Measurements from ENCODE around the gene SPTSSA. TPM values are rescaled to one million over a fixed set of nuclear protein-coding genes. Genes with fewer than 3 reads are reported as not detected.
A peak's percentile ranks its signal among the peaks of the same experiment; 100 is the strongest.

Gene SPTSSA
- polyA plus RNA-seq, 1 experiment = 32.5 TPM

DNA sequence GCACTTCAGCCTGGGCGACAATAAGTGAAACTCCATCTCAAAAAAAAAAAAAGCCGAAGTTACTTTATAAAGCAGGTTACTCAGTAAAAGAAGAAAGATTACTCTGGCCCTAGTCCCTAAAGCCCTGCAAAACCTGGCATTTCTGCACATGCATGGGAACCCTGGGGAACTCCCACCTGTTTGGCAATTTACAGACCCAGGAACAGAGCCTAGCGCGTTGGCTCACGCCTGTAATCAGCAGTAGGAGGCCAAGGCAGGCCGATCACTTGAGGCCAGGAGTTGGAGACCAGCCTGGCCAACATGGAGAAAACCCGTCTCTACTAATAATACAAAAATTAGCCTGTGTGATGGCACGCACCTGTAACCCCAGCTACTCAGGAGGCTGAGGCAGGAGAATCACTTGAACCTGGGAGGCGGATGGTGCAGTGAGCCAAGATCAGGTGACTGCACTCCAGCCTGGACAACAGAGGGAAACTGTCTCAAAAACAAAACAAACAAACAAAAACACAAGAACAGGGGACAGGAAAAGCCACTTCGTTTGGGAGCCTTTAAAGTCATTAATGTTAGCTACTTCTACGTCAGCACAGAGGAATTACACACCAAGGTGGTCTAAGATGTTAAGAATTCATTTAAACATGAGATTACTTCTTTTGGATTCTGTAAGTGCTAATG is 34.1 kb upstream of the SPTSSA start:
- ChIA-PET POLR2A (interaction anchor here (1.0 kb wide), 3 partner anchors 15 to 59 kb away, joined by 3 to 15 read pairs (median 3); partner anchors contain the start of gene SPTSSA), CTCF (interaction anchor here (1.0 to 2.0 kb wide), 4 partner anchors 9 to 173 kb away, joined by 3 to 6 read pairs (median 4); no protein-coding TSS in a partner anchor)
- H3K27me3 ChIP-seq (ENCODE audit: control insufficient read depth, insufficient read depth, low read length) = no peaks in the 10 kb centered on the region
- DNase-seq (ENCODE audit: low read depth, low spot score) = no peak
- H3K27ac ChIP-seq (ENCODE audit: low read depth, low read length) = peak overlapping the region; percentile 31
- no peak overlapping the region for H3K4me3 ChIP-seq (ENCODE audit: low read depth, low read length)
- H3K9me3 ChIP-seq (ENCODE audit: control insufficient read depth, insufficient read depth, low read length) = no peaks in the 10 kb centered on the region
- TF ChIP-seq, protein P1, sequence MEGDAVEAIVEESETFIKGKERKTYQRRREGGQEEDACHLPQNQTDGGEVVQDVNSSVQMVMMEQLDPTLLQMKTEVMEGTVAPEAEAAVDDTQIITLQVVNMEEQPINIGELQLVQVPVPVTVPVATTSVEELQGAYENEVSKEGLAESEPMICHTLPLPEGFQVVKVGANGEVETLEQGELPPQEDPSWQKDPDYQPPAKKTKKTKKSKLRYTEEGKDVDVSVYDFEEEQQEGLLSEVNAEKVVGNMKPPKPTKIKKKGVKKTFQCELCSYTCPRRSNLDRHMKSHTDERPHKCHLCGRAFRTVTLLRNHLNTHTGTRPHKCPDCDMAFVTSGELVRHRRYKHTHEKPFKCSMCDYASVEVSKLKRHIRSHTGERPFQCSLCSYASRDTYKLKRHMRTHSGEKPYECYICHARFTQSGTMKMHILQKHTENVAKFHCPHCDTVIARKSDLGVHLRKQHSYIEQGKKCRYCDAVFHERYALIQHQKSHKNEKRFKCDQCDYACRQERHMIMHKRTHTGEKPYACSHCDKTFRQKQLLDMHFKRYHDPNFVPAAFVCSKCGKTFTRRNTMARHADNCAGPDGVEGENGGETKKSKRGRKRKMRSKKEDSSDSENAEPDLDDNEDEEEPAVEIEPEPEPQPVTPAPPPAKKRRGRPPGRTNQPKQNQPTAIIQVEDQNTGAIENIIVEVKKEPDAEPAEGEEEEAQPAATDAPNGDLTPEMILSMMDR (IDR thresholded peaks at IDR 0.05; ENCODE audit: low read depth, low read length) = no peak

DNA sequence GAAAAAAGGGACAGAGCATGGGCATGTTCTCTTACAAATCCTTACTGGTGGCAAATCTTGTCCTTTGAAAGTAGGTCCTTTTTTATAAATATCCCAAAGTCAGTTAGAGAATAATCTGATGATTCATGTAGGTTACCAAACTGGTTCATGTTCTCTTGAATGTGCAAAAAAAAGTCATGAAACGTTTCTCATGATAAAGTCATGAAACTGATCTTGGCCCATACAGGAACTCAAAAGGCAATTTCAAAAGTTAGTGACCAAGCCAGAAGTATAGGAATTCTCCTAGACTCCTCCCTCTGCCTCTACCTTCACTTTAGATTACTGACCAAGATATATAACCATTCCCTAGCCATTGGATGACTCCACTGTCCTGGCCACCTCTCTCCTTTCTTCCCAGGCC is 27.3 kb upstream of the SPTSSA start:
- POLR2A ChIA-PET = no interaction called here
- TF ChIP-seq, protein P1 (IDR thresholded peaks at IDR 0.05; ENCODE audit: low read depth, low read length) = no peak

DNA sequence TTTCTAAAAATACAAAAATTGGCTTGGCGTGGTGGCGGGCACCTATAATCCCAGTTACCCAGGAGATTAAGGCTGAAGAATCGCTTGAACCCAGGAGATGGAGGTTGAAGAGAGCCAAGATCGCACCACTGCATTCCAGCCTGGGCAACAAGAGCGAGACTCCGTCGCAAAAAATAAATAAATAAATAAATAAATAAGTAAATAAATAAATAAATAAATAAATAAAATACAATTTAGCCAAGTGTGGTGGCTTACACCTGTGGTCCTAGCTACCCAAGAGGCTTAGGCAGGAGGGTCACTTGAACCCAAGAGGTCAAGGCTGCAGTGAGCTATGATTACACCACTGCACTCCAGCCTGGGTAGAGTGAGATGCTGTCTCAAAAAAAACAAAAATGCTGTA is 26.5 kb upstream of the SPTSSA start:
- Histone ChIP-seq H3K4me3 (ENCODE audit: low read depth, low read length) (no peak overlapping the region), H3K9me3 (ENCODE audit: control insufficient read depth, insufficient read depth, low read length) (no peaks in the 10 kb centered on the region), H3K27me3 (ENCODE audit: control insufficient read depth, insufficient read depth, low read length) (no peaks in the 10 kb centered on the region), H3K27ac (ENCODE audit: low read depth, low read length) (no peak overlapping the region)
- TF ChIP-seq, protein P1 (IDR thresholded peaks at IDR 0.05; ENCODE audit: low read depth, low read length) = no peak
- ChIA-PET CTCF (no interaction called here), POLR2A (no interaction called here)
- DNase-seq (ENCODE audit: low read depth, low spot score) = no peak

More for the DNA sequence above, 27.3 kb upstream of the SPTSSA start:
- Histone ChIP-seq H3K9me3 (ENCODE audit: control insufficient read depth, insufficient read depth, low read length) (no peaks in the 10 kb centered on the region), H3K4me3 (ENCODE audit: low read depth, low read length) (no peak overlapping the region), H3K27ac (ENCODE audit: low read depth, low read length) (no peak overlapping the region), H3K27me3 (ENCODE audit: control insufficient read depth, insufficient read depth, low read length) (no peaks in the 10 kb centered on the region)
- DNase-seq (ENCODE audit: low read depth, low spot score) = no peak
- CTCF ChIA-PET = no interaction called here

DNA sequence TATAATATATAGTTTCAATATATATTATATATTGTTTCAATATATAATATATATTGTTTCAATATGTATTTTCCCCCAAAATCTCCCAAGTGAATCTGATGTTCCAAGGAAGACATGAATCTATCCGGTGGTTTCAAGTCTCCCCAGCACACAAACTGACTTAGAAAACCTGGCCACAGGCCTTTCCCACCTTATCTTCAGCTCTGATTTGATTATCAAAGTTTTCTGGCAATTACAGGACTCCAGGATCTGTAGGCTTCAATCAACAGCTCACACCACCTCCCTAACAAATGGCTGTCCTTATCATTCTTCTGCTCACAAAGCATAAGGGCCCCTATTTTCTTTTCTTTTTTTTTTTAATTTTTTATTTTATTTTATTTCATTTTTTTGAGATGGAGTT is 22.7 kb upstream of the SPTSSA start:
- POLR2A ChIA-PET = no interaction called here
- Histone ChIP-seq H3K27ac (ENCODE audit: low read depth, low read length) (no peak overlapping the region), H3K9me3 (ENCODE audit: control insufficient read depth, insufficient read depth, low read length) (no peaks in the 10 kb centered on the region), H3K27me3 (ENCODE audit: control insufficient read depth, insufficient read depth, low read length) (no peaks in the 10 kb centered on the region), H3K4me3 (ENCODE audit: low read depth, low read length) (no peak overlapping the region)
- CTCF ChIA-PET = no interaction called here
- TF ChIP-seq, protein P1 (IDR thresholded peaks at IDR 0.05; ENCODE audit: low read depth, low read length) = no peak
- DNase-seq (ENCODE audit: low read depth, low spot score) = no peak

DNA sequence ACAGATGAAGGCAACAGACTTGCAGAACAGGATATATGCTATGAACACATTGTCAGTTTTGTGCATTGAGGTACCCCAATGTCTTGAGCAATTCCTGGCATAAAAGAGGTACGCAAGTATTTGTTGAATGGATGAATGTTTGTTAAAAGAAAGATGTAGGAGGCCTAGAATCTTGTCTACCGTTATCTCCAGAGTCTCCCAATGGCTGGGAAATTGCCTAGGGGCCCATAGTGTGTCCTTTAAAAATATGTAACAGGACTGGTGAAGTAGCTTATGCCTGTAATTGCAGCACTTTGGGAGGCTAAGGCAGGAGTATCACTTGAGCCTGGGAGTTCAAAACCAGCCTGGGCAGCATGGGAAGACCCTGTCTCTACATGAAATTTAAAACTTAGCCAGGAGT is 20.4 kb upstream of the SPTSSA start:
- no peak overlapping the region for H3K27ac ChIP-seq (ENCODE audit: low read depth, low read length)
- no peaks in the 10 kb centered on the region for H3K27me3 ChIP-seq (ENCODE audit: control insufficient read depth, insufficient read depth, low read length)
- TF ChIP-seq, protein P1 (IDR thresholded peaks at IDR 0.05; ENCODE audit: low read depth, low read length) = no peak
- no peak overlapping the region for H3K4me3 ChIP-seq (ENCODE audit: low read depth, low read length)
- DNase-seq (ENCODE audit: low read depth, low spot score) = no peak
- no peaks in the 10 kb centered on the region for H3K9me3 ChIP-seq (ENCODE audit: control insufficient read depth, insufficient read depth, low read length)
- ChIA-PET CTCF (interaction anchor here (1.0 kb wide), 1 partner anchor 159 kb away, joined by 3 read pairs; no protein-coding TSS in a partner anchor), POLR2A (interaction anchor here (0.7 kb wide), 1 partner anchor 518 kb away, joined by 4 read pairs; no protein-coding TSS in a partner anchor)
